ENCODE data around the gene LRRC49.

DNA sequence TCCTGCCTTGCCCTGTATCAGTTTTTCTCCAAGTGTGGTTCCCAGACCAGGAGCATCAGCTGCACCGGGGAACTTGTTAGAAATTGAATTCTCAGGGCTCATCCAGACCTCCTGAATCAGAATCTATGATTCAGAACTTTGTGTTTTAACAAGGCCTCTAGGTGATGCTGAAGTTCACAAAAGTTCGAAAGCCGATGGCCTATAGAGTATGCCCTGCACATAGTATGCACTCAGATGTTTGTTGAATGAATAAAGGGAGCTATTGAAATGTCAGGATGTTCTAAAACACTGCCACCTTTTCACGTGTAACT, 38.0 kb upstream of the LRRC49 start:
- TF ChIP-seq, protein P1, sequence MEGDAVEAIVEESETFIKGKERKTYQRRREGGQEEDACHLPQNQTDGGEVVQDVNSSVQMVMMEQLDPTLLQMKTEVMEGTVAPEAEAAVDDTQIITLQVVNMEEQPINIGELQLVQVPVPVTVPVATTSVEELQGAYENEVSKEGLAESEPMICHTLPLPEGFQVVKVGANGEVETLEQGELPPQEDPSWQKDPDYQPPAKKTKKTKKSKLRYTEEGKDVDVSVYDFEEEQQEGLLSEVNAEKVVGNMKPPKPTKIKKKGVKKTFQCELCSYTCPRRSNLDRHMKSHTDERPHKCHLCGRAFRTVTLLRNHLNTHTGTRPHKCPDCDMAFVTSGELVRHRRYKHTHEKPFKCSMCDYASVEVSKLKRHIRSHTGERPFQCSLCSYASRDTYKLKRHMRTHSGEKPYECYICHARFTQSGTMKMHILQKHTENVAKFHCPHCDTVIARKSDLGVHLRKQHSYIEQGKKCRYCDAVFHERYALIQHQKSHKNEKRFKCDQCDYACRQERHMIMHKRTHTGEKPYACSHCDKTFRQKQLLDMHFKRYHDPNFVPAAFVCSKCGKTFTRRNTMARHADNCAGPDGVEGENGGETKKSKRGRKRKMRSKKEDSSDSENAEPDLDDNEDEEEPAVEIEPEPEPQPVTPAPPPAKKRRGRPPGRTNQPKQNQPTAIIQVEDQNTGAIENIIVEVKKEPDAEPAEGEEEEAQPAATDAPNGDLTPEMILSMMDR (IDR thresholded peaks at IDR 0.05), result no peak
- no peak for TF ChIP-seq POLR2A (IDR thresholded peaks at IDR 0.05)

All from Peyer's patch (tissue), 4 donors.